ENCODE data around the gene ADAT1. TPM values are rescaled to one million over a fixed set of nuclear protein-coding genes. Genes with fewer than 3 reads are reported as not detected.
A peak's percentile ranks its signal among the peaks of the same experiment; 100 is the strongest.

The ADAT1 gene
- total and polyA plus RNA-seq, 12 donors: 18.0 to 191 (median 46.6) TPM

DNA sequence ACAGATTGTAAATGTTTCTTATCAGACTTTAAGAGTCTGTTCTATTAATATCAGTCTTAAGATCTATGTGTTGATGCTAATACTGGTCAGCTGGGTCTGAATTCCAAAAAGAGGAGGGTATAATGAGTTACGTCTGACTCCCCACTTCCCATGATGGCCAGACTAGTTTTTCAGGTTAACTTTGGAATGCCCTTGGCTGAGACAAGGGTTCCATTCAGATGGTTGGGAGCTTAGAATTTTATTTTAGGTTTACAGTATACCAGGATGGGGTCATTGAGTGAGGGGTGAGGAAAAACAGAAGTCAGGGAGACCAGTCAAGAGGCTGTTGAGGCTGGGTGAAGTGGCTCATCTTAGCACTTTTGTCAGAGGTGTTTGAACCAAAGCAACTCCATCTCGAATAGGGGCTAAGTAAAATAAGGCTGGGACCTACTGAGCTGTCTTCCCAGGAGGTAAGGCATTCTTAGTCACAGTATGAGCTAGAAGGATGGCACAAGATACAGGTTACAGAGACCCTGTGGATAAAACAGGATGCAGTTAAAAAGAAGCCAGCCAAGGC lies 64.2 kb downstream of the ADAT1 start:
- TF ChIP-seq POLR2A (IDR thresholded peaks at IDR 0.05): no peak
- no peak for TF ChIP-seq CTCF (IDR thresholded peaks at IDR 0.05)
- 67 to 83% (median 75%) methylated on average over 2 of the region's 2 CpGs for WGBS, 4 donors
- Histone ChIP-seq H3K9me3 (replicated peaks in 1 of 3) (no peaks in the 10 kb centered on the region), H3K27me3 (no peaks in the 10 kb centered on the region), H3K4me1 (replicated peaks in 1 of 2) (peaks cover 4 to 14% of the 10 kb centered on the region in 2 donors), H3K36me3 (replicated peaks in 1 of 2) (no peaks in the 10 kb centered on the region), H3K27ac (no peak overlapping the region), H3K4me3 (no peak overlapping the region)
- DNase-seq: no peak
- intact Hi-C loops (cut with DNase I): no loop called here

GRCh38 chr16:75556431-75556950 lies 66.6 kb downstream of the ADAT1 start:
- no peak for DNase-seq
- H3K4me3 ChIP-seq: peak overlapping the region in 2 of 4 donors; percentile 61 to 69
- no peaks in the 10 kb centered on the region for H3K36me3 ChIP-seq (replicated peaks in 1 of 2)
- intact Hi-C loops (cut with DNase I): no loop called here
- H3K4me1 ChIP-seq (replicated peaks in 1 of 2): peaks cover 4 to 14% of the 10 kb centered on the region in 2 donors
- WGBS, 4 donors: 37 to 52% (median 40%) methylated on average over 13 to 16 of the region's 16 CpGs
- H3K27me3 ChIP-seq: no peaks in the 10 kb centered on the region
- no peaks in the 10 kb centered on the region for H3K9me3 ChIP-seq (replicated peaks in 1 of 3)
- no peak for TF ChIP-seq POLR2A (IDR thresholded peaks at IDR 0.05)
- TF ChIP-seq CTCF (IDR thresholded peaks at IDR 0.05): no peak
- peak overlapping the region; percentile 25 to 76 (median 61) for H3K27ac ChIP-seq

- peak in 1 of 2 donors; percentile 29 for TF ChIP-seq POLR2A (IDR thresholded peaks at IDR 0.05)
- TF ChIP-seq CTCF (IDR thresholded peaks at IDR 0.05): peak in 1 of 6 experiments; percentile 2
- peak within 1 kb of the TSS; percentile 8 to 69 (median 46) for H3K4me3 ChIP-seq
- H3K27me3 ChIP-seq: no peaks in the 10 kb centered on the region
- intact Hi-C loops (cut with DNase I): no loop called here
- peaks cover 4 to 14% of the 10 kb centered on the region in 2 donors for H3K4me1 ChIP-seq (replicated peaks in 1 of 2)
- H3K36me3 ChIP-seq (replicated peaks in 1 of 2): no peaks in the 10 kb centered on the region
- H3K27ac ChIP-seq: peak within 1 kb of the TSS; percentile 45 to 76 (median 64)
- no peaks in the 10 kb centered on the region for H3K9me3 ChIP-seq (replicated peaks in 1 of 3)
- 0 to 1% (median 0%) methylated on average over 42 to 75 of the region's 75 CpGs for WGBS, 4 donors
- DNase-seq: peak; percentile 96 to 99 (median 97)
Measured at GRCh38 chr16:75555707-75556430, 67.2 kb downstream of the ADAT1 start, which contains the start of gene TMEM231. Gene TMEM231, minus strand, starts transcription at chr16:75556252. Its CDS starts 43 bp downstream, at chr16:75556209.

DNA sequence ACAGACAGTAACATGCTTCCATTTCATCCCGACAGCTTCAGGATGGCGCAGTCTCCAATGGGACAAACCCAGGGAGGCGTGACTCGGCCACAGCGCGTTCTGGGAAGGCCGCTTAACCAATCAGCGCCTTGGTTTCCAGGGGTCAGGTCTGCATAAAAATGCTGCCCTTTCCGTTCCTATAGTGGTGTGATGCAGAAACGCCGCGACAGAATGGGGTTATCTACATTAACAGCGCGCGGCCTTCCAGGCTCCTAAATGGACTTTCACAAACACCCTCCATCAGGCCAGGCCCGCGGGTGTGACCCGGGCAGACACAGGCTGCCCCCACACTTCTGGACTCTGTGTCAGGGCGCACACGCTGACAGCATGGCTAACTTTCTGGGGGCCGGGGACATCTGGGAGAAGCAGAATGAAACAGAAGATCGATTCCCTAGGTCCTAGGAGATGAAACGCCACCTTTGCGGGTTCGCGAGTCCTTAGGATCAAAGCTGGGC lies 67.8 kb downstream of the ADAT1 start:
- peak; percentile 85 to 94 (median 92) for DNase-seq
- peaks cover 4 to 14% of the 10 kb centered on the region in 2 donors for H3K4me1 ChIP-seq (replicated peaks in 1 of 2)
- H3K27me3 ChIP-seq: no peaks in the 10 kb centered on the region
- 0 to 2% (median 1%) methylated on average over 12 to 26 of the region's 26 CpGs for WGBS, 4 donors
- no peaks in the 10 kb centered on the region for H3K36me3 ChIP-seq (replicated peaks in 1 of 2)
- H3K9me3 ChIP-seq (replicated peaks in 1 of 3): no peaks in the 10 kb centered on the region
- intact Hi-C loops (cut with DNase I): no loop called here
- H3K4me3 ChIP-seq: peak overlapping the region; percentile 8 to 69 (median 46)
- H3K27ac ChIP-seq: peak overlapping the region; percentile 24 to 76 (median 64)
- TF ChIP-seq POLR2A (IDR thresholded peaks at IDR 0.05): peak in 1 of 2 donors; percentile 29
- TF ChIP-seq CTCF (IDR thresholded peaks at IDR 0.05): no peak
